Measurements from ENCODE around the gene SCFD2.

- TF ChIP-seq CTCF (IDR thresholded peaks at IDR 0.05; ENCODE audit: borderline replicate concordance, extremely low read depth, low read length, poor library complexity, severe bottlenecking), result no peak
- no peak for TF ChIP-seq EZH2 (IDR thresholded peaks at IDR 0.05; ENCODE audit: borderline replicate concordance, low read depth, low read length, severe bottlenecking)
These were observed 356.0 kb downstream of the SCFD2 start for GRCh38 chr4:53009824-53010223.

All from DND-41 (cell line).